ENCODE data around the gene RCN1. TPM values are rescaled to one million over a fixed set of nuclear protein-coding genes. Genes with fewer than 3 reads are reported as not detected.

RCN1 gene
- polyA plus RNA-seq, 1 donor (not counting 4 experiments of a cell fraction or from before 2014, with no cell fraction given), result 46.2 TPM

DNA sequence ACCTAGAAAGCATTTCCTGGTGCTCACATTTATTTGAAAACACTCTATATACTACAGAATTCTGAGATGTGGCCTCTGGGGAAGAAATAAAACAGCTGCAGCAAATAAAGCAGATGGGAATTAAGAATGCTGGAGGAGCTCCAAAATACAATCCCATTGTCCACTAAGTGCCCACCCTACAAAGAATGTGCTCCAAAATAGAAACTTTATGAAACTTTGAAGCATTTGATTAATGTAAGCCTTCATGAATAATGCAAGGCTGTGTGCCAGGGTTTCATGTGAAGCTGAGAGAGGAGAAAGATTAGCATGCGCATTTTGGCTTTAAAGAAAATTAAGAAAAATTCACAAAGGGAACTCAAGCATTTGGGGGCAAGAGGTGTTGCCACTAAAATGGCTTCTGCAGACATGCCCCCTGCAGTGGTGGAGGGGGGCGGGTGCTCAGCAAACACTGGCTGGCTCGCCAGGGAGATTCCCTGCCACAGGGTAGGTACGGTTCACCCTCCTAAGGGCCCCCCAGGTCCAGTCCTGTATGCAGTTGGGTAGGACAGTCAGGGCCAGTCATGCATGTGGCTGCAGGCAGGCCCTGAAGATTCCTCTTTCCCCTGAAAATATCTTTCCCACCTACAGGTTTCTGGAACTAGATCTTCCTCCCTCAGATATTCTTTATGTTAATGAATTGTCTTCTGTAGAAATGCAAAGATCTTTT, 46.6 kb upstream of the RCN1 start:
- Histone ChIP-seq H3K27me3 (ENCODE audit: control insufficient read depth, extremely low read depth, insufficient read depth, low read length) (peaks cover 4% of the 10 kb centered on the region), H2AFZ (ENCODE audit: control insufficient read depth, low read length) (no peak overlapping the region)
- FAIRE-seq, result no peak

DNA sequence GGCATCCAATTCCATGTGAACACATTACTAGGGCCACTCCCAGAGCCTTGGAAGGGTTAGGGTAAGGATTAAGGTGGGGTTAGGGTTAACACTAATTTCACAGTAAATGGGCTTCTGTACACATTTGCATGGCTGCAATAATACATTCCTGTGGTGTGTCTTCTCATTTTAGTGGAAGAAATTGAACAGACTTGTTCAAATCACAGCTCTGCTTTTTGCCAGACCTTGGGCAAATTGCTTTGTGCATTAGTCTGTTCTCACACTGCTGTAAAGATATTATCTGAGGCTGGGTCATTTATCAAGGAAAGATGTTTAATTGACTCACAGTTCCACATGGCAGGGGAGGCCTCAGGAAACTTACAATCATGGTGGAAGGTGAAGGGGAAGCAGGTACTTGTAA, 45.4 kb upstream of the RCN1 start:
- H3K27ac ChIP-seq (ENCODE audit: control insufficient read depth, insufficient read depth, low read length), result no peak overlapping the region
- H3K27me3 ChIP-seq (ENCODE audit: control insufficient read depth, extremely low read depth, insufficient read depth, low read length), result peaks cover 4% of the 10 kb centered on the region
- no peaks in the 10 kb centered on the region for H3K79me2 ChIP-seq (ENCODE audit: control insufficient read depth, insufficient read depth, low read length)
- FAIRE-seq (no peak), DNase-seq (ENCODE audit: low read depth, low spot score) (no peak)
- no peak overlapping the region for H3K9ac ChIP-seq (ENCODE audit: control insufficient read depth, extremely low read depth, insufficient read depth, low read length)
- H3K9me1 ChIP-seq (ENCODE audit: control insufficient read depth, extremely low read depth, insufficient read depth, low read length), result no peaks in the 10 kb centered on the region
- TF ChIP-seq, protein P1, sequence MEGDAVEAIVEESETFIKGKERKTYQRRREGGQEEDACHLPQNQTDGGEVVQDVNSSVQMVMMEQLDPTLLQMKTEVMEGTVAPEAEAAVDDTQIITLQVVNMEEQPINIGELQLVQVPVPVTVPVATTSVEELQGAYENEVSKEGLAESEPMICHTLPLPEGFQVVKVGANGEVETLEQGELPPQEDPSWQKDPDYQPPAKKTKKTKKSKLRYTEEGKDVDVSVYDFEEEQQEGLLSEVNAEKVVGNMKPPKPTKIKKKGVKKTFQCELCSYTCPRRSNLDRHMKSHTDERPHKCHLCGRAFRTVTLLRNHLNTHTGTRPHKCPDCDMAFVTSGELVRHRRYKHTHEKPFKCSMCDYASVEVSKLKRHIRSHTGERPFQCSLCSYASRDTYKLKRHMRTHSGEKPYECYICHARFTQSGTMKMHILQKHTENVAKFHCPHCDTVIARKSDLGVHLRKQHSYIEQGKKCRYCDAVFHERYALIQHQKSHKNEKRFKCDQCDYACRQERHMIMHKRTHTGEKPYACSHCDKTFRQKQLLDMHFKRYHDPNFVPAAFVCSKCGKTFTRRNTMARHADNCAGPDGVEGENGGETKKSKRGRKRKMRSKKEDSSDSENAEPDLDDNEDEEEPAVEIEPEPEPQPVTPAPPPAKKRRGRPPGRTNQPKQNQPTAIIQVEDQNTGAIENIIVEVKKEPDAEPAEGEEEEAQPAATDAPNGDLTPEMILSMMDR (optimal IDR thresholded peaks at IDR 0.05 in 1 of 3, IDR thresholded peaks at IDR 0.05 in 1 of 3, conservative IDR thresholded peaks at IDR 0.05 in 1 of 3; ENCODE audit: extremely low read depth in 1 of 3, insufficient read depth in 2 of 3, low read length in 3 of 3), result no peak
- TF ChIP-seq EZH2 (IDR thresholded peaks at IDR 0.05; ENCODE audit: low read length), result no peak
- no peaks in the 10 kb centered on the region for H3K9me3 ChIP-seq (ENCODE audit: control insufficient read depth, low read depth, low read length)
- H2AFZ ChIP-seq (ENCODE audit: control insufficient read depth, low read length), result no peak overlapping the region
- dilution Hi-C loops (cut with MboI; ENCODE audit: extremely low pct_ligation_motif_present, low sequenced_read_pairs), result no loop called here
- no peaks in the 10 kb centered on the region for H4K20me1 ChIP-seq (ENCODE audit: control insufficient read depth, extremely low read depth, insufficient read depth, low read length)
- no peaks in the 10 kb centered on the region for H3K36me3 ChIP-seq (ENCODE audit: control insufficient read depth in 2 of 2, extremely low read depth in 1 of 2, insufficient read depth in 2 of 2, low read length in 2 of 2)
- no peak overlapping the region for H3K4me3 ChIP-seq (ENCODE audit: control insufficient read depth in 2 of 3, extremely low read depth in 1 of 3, insufficient read depth in 2 of 3, low read depth in 1 of 3, low read length in 3 of 3)
- H3K4me1 ChIP-seq (ENCODE audit: control insufficient read depth, extremely low read depth, insufficient read depth, low read length), result no peaks in the 10 kb centered on the region
- H3K4me2 ChIP-seq (ENCODE audit: control insufficient read depth, extremely low read depth, insufficient read depth, low read depth, low read length), result no peak overlapping the region

More for the DNA sequence above, 46.6 kb upstream of the RCN1 start:
- Histone ChIP-seq H3K9me1 (ENCODE audit: control insufficient read depth, extremely low read depth, insufficient read depth, low read length) (no peaks in the 10 kb centered on the region), H3K4me1 (ENCODE audit: control insufficient read depth, extremely low read depth, insufficient read depth, low read length) (no peaks in the 10 kb centered on the region), H3K9ac (ENCODE audit: control insufficient read depth, extremely low read depth, insufficient read depth, low read length) (no peak overlapping the region), H3K79me2 (ENCODE audit: control insufficient read depth, insufficient read depth, low read length) (no peaks in the 10 kb centered on the region), H4K20me1 (ENCODE audit: control insufficient read depth, extremely low read depth, insufficient read depth, low read length) (no peaks in the 10 kb centered on the region), H3K9me3 (ENCODE audit: control insufficient read depth, low read depth, low read length) (no peaks in the 10 kb centered on the region), H3K36me3 (ENCODE audit: control insufficient read depth in 2 of 2, extremely low read depth in 1 of 2, insufficient read depth in 2 of 2, low read length in 2 of 2) (no peaks in the 10 kb centered on the region), H3K27ac (ENCODE audit: control insufficient read depth, insufficient read depth, low read length) (no peak overlapping the region), H3K4me2 (ENCODE audit: control insufficient read depth, extremely low read depth, insufficient read depth, low read depth, low read length) (no peak overlapping the region), H3K4me3 (ENCODE audit: control insufficient read depth in 2 of 3, extremely low read depth in 1 of 3, insufficient read depth in 2 of 3, low read depth in 1 of 3, low read length in 3 of 3) (no peak overlapping the region)
- TF ChIP-seq, protein P1 (optimal IDR thresholded peaks at IDR 0.05 in 1 of 3, IDR thresholded peaks at IDR 0.05 in 1 of 3, conservative IDR thresholded peaks at IDR 0.05 in 1 of 3; ENCODE audit: extremely low read depth in 1 of 3, insufficient read depth in 2 of 3, low read length in 3 of 3), result no peak
- no peak for TF ChIP-seq EZH2 (IDR thresholded peaks at IDR 0.05; ENCODE audit: low read length)
- no peak for DNase-seq (ENCODE audit: low read depth, low spot score)
- dilution Hi-C loops (cut with MboI; ENCODE audit: extremely low pct_ligation_motif_present, low sequenced_read_pairs), result no loop called here

All from keratinocyte (primary cell).